HG03457 (cell line): ENCODE results near the gene BRIP1.
"Not testable (repeated sequence)": the region's sequence is repeated elsewhere in the genome, so short reads cannot be mapped to it uniquely, and the experiment has no call there.

Experiments
- ATAC-seq: cut with Tn5 transposase; IDR thresholded peaks from one replicate; pipeline ENCODE4 v1.9.1; 2021; ENCODE audit warnings: moderate number of reproducible peaks; ENCODE audit not compliant: unreplicated experiment

Gene BRIP1

GRCh38 chr17:61670691-61671090, 192.6 kb downstream of the BRIP1 start:
- ATAC-seq = no peak

GRCh38 chr17:61669522-61669921, 193.8 kb downstream of the BRIP1 start:
- no peak for ATAC-seq

- ATAC-seq = no peak
These were observed 194.8 kb downstream of the BRIP1 start for GRCh38 chr17:61668486-61668885.

GRCh38 chr17:61666406-61667088, 196.8 kb downstream of the BRIP1 start:
- not testable (repeated sequence) for ATAC-seq

- no peak for ATAC-seq
These were observed 200.0 kb downstream of the BRIP1 start for GRCh38 chr17:61663310-61663709.

- no peak for ATAC-seq
These were observed 200.6 kb downstream of the BRIP1 start for GRCh38 chr17:61662741-61663140.

- no peak for ATAC-seq
These were observed 201.1 kb downstream of the BRIP1 start for GRCh38 chr17:61662186-61662585.

GRCh38 chr17:61660746-61661485, 202.4 kb downstream of the BRIP1 start:
- ATAC-seq = no peak

- no peak for ATAC-seq
These were observed 203.9 kb downstream of the BRIP1 start for GRCh38 chr17:61659437-61659836.

GRCh38 chr17:61658183-61658582, 205.1 kb downstream of the BRIP1 start:
- no peak for ATAC-seq

GRCh38 chr17:61657338-61657737, 206.0 kb downstream of the BRIP1 start:
- no peak for ATAC-seq

- ATAC-seq = no peak
These were observed 206.6 kb downstream of the BRIP1 start for GRCh38 chr17:61656721-61657217.

- no peak for ATAC-seq
These were observed 212.6 kb downstream of the BRIP1 start for GRCh38 chr17:61650749-61651148.

- ATAC-seq = no peak
These were observed 214.7 kb downstream of the BRIP1 start for GRCh38 chr17:61648587-61648986.

GRCh38 chr17:61647047-61647446, 216.3 kb downstream of the BRIP1 start:
- ATAC-seq = no peak

- ATAC-seq = no peak
These were observed 216.8 kb downstream of the BRIP1 start for GRCh38 chr17:61646482-61646881.

- no peak for ATAC-seq
These were observed 217.4 kb downstream of the BRIP1 start for GRCh38 chr17:61645920-61646319.

- ATAC-seq = no peak
These were observed 218.2 kb downstream of the BRIP1 start for GRCh38 chr17:61644800-61645774.

GRCh38 chr17:61642768-61643167, 220.6 kb downstream of the BRIP1 start:
- no peak for ATAC-seq

- ATAC-seq = no peak
These were observed 221.6 kb downstream of the BRIP1 start for GRCh38 chr17:61641715-61642114.

- no peak for ATAC-seq
These were observed 222.2 kb downstream of the BRIP1 start for GRCh38 chr17:61641084-61641483.
